K562 (cell line): ENCODE results near the gene DDAH2. TPM values are rescaled to one million over a fixed set of nuclear protein-coding genes. Genes with fewer than 3 reads are reported as not detected.

Source experiments
- CEBPG ChIP-seq, 3 experiments: fragments of 200-800 bp in 1 of 3; sonication (Bioruptor generic) in 1 of 3; sonication (generic) in 1 of 3; formaldehyde crosslinking in 1 of 3; IDR thresholded peaks in 2 of 3; conservative IDR thresholded peaks in 1 of 3; 2 replicates each; pipeline versions ENCODE4 v1.6.1 to v1.8.0; 2016 to 2022; ENCODE audit warnings: missing compliant biosample characterization in 2 of 3, missing genetic modification characterization in 2 of 3, mild to moderate bottlenecking in 1 of 3, missing genetic modification reagents in 1 of 3
- FOXK2 ChIP-seq, 2 experiments: fragments of 450-650 bp; IDR thresholded peaks in 1 of 2; conservative IDR thresholded peaks in 1 of 2; 2 replicates each; pipeline ENCODE4 v1.6.1; 2016; ENCODE audit warnings: low read depth in 2 of 2, mild to moderate bottlenecking in 1 of 2
- KDM4B ChIP-seq, 2 experiments: fragments of 450-650 bp in 1 of 2; sonication (generic) in 1 of 2; IDR thresholded peaks; 2 replicates each; pipeline ENCODE4 v1.6.1; 2016 to 2017; ENCODE audit warnings: borderline replicate concordance in 2 of 2, antibody characterized with exemption in 1 of 2, low read depth in 1 of 2, mild to moderate bottlenecking in 1 of 2
- KHSRP ChIP-seq: fragments of 450-650 bp; IDR thresholded peaks from 2 replicates; pipeline ENCODE4 v1.6.1; 2017
- MYNN ChIP-seq, 2 experiments: sonication (generic); formaldehyde crosslinking in 1 of 2; IDR thresholded peaks; 2 replicates each; pipeline versions ENCODE4 v1.5.0 to v1.6.1; 2016 to 2020; ENCODE audit warnings: antibody characterized with exemption in 1 of 2, missing genetic modification reagents in 1 of 2
- PHB ChIP-seq: fragments of 250-450 bp; sonication (Bioruptor Pico); IDR thresholded peaks from 2 replicates; pipeline ENCODE4 v1.5.0; 2021
- RBM17 ChIP-seq: fragments of 200-400 bp; formaldehyde crosslinking; IDR thresholded peaks from 2 replicates; pipeline ENCODE4 v1.6.1; 2017; ENCODE audit warnings: low read depth, mild to moderate bottlenecking, low read length, borderline replicate concordance
- SAP30 ChIP-seq: fragments of 200-600 bp; sonication (generic); IDR thresholded peaks from 2 replicates; pipeline ENCODE4 v1.6.1; 2012; ENCODE audit warnings: borderline replicate concordance, low read depth, mild to moderate bottlenecking, moderate library complexity, low read length, control low read depth, inconsistent platforms; ENCODE audit not compliant: insufficient read depth, poor library complexity, severe bottlenecking
- SMARCC2 ChIP-seq: fragments of 450-650 bp; IDR thresholded peaks from 2 replicates; pipeline ENCODE4 v1.6.1; 2017; ENCODE audit warnings: antibody characterized with exemption, moderate library complexity, mild to moderate bottlenecking, low read depth
- SMC3 ChIP-seq: conservative IDR thresholded peaks from 2 replicates; pipeline ENCODE4 v1.6.1; 2011; ENCODE audit warnings: low read depth, low read length, improper control_type of control experiment; ENCODE audit not compliant: insufficient read depth
- TEAD1 ChIP-seq, 2 experiments: fragments of 450-650 bp in 1 of 2; sonication (generic) in 1 of 2; formaldehyde crosslinking; IDR thresholded peaks; 2 replicates each; pipeline versions ENCODE4 v1.4.0 to v1.8.0; 2020 to 2022; ENCODE audit warnings: mild to moderate bottlenecking in 2 of 2, missing genetic modification reagents in 1 of 2
- ZFP36 ChIP-seq: fragments of 150-350 bp; IDR thresholded peaks from 2 replicates; pipeline ENCODE4 v1.6.1; 2018; ENCODE audit warnings: low read length, low read depth; ENCODE audit not compliant: partially characterized antibody
- ZNF3 ChIP-seq: fragments of 250-450 bp; sonication (Bioruptor Pico); IDR thresholded peaks from 2 replicates; pipeline ENCODE4 v1.5.0; 2021; ENCODE audit warnings: mild to moderate bottlenecking, moderate library complexity
- ZNF717 ChIP-seq: fragments of 250-450 bp; sonication (Bioruptor Pico); IDR thresholded peaks from 2 replicates; pipeline ENCODE4 v1.5.0; 2021
- ZNF778 ChIP-seq: fragments of 450-650 bp; formaldehyde crosslinking; IDR thresholded peaks from 2 replicates; pipeline ENCODE4 v1.4.0; 2020; ENCODE audit warnings: mild to moderate bottlenecking, moderate library complexity
- polyA plus RNA-seq, 8 experiments: library from polyadenylated mRNA; depleted of rRNA in 4 of 8; stranded (reverse) in 5 of 8; unstranded in 3 of 8; fragments of >200 nt; fragmentation: Nextera tagmentation in 2 of 8; fragmentation: Illumina TruSeq in 1 of 8; extraction: Ambion mirVana in 2 of 8; extraction: Trizol in 1 of 8; gene quantifications; 2 replicates each; pipeline versions ENCODE4 v1.2.1 to v1.2.3, GENCODE V29; 2011 to 2014; ENCODE audit warnings: inconsistent platforms in 1 of 8, missing spikeins in 1 of 8
- total RNA-seq, 7 experiments: library from RNA; depleted of rRNA in 6 of 7; stranded (reverse); fragments of >200 nt in 6 of 7; fragmentation: Illumina TruSeq in 2 of 7; extraction: Trizol in 2 of 7; gene quantifications; 2 replicates each; pipeline versions ENCODE4 v1.2.1 to v1.2.3, GENCODE V29; 2011 to 2021; ENCODE audit warnings: low replicate concordance in 1 of 7
- TF ChIP-seq, protein P1 (sequence below): sonication (generic); formaldehyde crosslinking; IDR thresholded peaks from 2 replicates; pipeline ENCODE4 v1.8.0; 2022; ENCODE audit warnings: mild to moderate bottlenecking, missing genetic modification reagents
- TF ChIP-seq, protein P2 (sequence below): fragments of 450-650 bp; IDR thresholded peaks from 2 replicates; pipeline ENCODE4 v1.6.1; 2017; ENCODE audit warnings: antibody characterized with exemption, mild to moderate bottlenecking

The DDAH2 gene
- total and polyA plus RNA-seq, 9 of the 15 experiments (the other 6 are each of a cell fraction or from before 2014, with no cell fraction given): 1.8 to 45.4 (median 21.4) TPM

DNA sequence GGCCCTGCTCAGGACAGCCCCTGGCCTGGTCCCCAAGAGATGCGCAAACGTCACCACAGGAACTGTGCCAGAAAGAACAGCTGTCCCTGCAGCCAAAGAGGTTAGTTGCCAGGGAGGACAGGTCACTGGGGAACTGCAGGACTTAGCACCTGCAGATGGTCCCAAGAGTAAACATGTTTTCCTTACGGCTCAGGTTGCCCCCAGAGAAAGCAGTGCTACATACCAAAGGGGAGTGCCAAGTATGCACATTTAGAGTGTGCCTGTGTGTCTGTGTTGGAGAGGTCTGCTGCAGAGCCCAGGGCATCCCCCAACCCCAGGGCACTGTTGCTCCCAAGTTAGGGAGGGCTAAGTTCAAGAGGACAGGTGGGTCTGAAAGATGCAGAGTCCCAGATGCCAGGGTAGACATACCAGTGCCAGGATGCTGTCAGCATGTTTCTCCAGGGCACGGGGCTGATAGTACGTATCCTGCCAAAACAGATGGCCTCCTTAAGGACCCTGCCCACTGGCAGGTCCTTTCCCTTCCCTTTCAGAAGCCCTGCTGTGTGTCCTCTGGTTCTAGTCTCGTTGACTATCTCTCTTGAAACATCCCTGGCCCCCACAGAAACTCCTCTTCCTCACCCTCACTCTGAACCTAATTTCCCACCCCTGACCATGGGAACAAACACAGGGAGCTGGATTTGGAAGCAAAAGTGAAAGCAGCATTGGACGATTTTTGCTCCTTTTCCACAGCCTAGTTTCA is 27.3 kb downstream of the DDAH2 start (continued):
- TF ChIP-seq, protein P1, sequence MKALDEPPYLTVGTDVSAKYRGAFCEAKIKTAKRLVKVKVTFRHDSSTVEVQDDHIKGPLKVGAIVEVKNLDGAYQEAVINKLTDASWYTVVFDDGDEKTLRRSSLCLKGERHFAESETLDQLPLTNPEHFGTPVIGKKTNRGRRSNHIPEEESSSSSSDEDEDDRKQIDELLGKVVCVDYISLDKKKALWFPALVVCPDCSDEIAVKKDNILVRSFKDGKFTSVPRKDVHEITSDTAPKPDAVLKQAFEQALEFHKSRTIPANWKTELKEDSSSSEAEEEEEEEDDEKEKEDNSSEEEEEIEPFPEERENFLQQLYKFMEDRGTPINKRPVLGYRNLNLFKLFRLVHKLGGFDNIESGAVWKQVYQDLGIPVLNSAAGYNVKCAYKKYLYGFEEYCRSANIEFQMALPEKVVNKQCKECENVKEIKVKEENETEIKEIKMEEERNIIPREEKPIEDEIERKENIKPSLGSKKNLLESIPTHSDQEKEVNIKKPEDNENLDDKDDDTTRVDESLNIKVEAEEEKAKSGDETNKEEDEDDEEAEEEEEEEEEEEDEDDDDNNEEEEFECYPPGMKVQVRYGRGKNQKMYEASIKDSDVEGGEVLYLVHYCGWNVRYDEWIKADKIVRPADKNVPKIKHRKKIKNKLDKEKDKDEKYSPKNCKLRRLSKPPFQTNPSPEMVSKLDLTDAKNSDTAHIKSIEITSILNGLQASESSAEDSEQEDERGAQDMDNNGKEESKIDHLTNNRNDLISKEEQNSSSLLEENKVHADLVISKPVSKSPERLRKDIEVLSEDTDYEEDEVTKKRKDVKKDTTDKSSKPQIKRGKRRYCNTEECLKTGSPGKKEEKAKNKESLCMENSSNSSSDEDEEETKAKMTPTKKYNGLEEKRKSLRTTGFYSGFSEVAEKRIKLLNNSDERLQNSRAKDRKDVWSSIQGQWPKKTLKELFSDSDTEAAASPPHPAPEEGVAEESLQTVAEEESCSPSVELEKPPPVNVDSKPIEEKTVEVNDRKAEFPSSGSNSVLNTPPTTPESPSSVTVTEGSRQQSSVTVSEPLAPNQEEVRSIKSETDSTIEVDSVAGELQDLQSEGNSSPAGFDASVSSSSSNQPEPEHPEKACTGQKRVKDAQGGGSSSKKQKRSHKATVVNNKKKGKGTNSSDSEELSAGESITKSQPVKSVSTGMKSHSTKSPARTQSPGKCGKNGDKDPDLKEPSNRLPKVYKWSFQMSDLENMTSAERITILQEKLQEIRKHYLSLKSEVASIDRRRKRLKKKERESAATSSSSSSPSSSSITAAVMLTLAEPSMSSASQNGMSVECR (CRISPR knock-in tag): peak; percentile 71; the same call in 1 of the 2 replicates
- TF ChIP-seq PHB (CRISPR knock-in tag) (no peak), ZFP36 (no peak), ZNF3 (CRISPR knock-in tag) (no peak), ZNF778 (CRISPR knock-in tag) (no peak), SMARCC2 (no peak), ZNF717 (CRISPR knock-in tag) (no peak), TEAD1 (CRISPR knock-in tag; IDR thresholded peaks at IDR 0.05) (peak in 1 of 2 experiments; percentile 66; a peak in 1 of 4 replicates), KHSRP (no peak), CEBPG (CRISPR knock-in tag; IDR thresholded peaks at IDR 0.05) (peak; percentile 52; the same call in 1 of the 2 replicates), CEBPG (tag; conservative IDR thresholded peaks at IDR 0.05 in 1 of 2, IDR thresholded peaks at IDR 0.05 in 1 of 2) (no peak), SAP30 (no peak), MYNN (IDR thresholded peaks at IDR 0.05) (peak; percentile 38; the same call in 1 of the 2 replicates), MYNN (CRISPR knock-in tag; IDR thresholded peaks at IDR 0.05) (no peak), KDM4B (IDR thresholded peaks at IDR 0.05; ENCODE audit: borderline replicate concordance in 2 of 2, low read depth in 1 of 2) (0 out of 4 replicates have a peak, but pooled peaks of 1 of the 2 experiments have one; percentile 55), RBM17 (no peak), FOXK2 (conservative IDR thresholded peaks at IDR 0.05 in 1 of 2, IDR thresholded peaks at IDR 0.05 in 1 of 2; ENCODE audit: low read depth in 2 of 2) (0 out of 4 replicates have a peak, but pooled peaks of 1 of the 2 experiments have one; percentile 11), SMC3 (no peak)
- TF ChIP-seq, protein P2, sequence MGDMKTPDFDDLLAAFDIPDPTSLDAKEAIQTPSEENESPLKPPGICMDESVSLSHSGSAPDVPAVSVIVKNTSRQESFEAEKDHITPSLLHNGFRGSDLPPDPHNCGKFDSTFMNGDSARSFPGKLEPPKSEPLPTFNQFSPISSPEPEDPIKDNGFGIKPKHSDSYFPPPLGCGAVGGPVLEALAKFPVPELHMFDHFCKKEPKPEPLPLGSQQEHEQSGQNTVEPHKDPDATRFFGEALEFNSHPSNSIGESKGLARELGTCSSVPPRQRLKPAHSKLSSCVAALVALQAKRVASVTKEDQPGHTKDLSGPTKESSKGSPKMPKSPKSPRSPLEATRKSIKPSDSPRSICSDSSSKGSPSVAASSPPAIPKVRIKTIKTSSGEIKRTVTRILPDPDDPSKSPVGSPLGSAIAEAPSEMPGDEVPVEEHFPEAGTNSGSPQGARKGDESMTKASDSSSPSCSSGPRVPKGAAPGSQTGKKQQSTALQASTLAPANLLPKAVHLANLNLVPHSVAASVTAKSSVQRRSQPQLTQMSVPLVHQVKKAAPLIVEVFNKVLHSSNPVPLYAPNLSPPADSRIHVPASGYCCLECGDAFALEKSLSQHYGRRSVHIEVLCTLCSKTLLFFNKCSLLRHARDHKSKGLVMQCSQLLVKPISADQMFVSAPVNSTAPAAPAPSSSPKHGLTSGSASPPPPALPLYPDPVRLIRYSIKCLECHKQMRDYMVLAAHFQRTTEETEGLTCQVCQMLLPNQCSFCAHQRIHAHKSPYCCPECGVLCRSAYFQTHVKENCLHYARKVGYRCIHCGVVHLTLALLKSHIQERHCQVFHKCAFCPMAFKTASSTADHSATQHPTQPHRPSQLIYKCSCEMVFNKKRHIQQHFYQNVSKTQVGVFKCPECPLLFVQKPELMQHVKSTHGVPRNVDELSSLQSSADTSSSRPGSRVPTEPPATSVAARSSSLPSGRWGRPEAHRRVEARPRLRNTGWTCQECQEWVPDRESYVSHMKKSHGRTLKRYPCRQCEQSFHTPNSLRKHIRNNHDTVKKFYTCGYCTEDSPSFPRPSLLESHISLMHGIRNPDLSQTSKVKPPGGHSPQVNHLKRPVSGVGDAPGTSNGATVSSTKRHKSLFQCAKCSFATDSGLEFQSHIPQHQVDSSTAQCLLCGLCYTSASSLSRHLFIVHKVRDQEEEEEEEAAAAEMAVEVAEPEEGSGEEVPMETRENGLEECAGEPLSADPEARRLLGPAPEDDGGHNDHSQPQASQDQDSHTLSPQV: 0 out of 2 replicates have a peak, but pooled peaks have one; percentile 21
